Kidney (tissue), 14 donors: ENCODE measurements around the gene CCDC83. TPM values are rescaled to one million over a fixed set of nuclear protein-coding genes. Genes with fewer than 3 reads are reported as not detected.

Experiments used
- DNase-seq, 5 donors: peaks; one replicate each; pipeline ENCODE4 v3.0.0-alpha.2; 2013 to 2020
- FAIRE-seq: peaks from 2 replicates; lab custom pipeline; 2012; peaks lifted over from hg19 to GRCh38; lab: Jason Lieb, UNC
- H3K27ac ChIP-seq, 2 donors: one replicate each; pipeline ENCODE4 v1.7.0; 2013; ENCODE audit warnings: low read depth in 2 of 2, low read length in 2 of 2, inconsistent platforms in 1 of 2
- H3K27me3 ChIP-seq: one replicate; pipeline ENCODE4 v1.7.1; 2013; ENCODE audit warnings: low read length, inconsistent platforms; ENCODE audit not compliant: control insufficient read depth, insufficient read depth
- H3K36me3 ChIP-seq, 3 donors: one replicate each; pipeline versions ENCODE4 v1.7.0 to v1.7.1; 2013; ENCODE audit warnings: low read length in 3 of 3, control low read depth in 1 of 3, inconsistent platforms in 1 of 3; ENCODE audit not compliant: insufficient read depth in 3 of 3, control insufficient read depth in 2 of 3
- H3K4me1 ChIP-seq, 3 donors: one replicate each; pipeline versions ENCODE4 v1.7.0 to v1.7.1; 2013; ENCODE audit warnings: low read length in 3 of 3, inconsistent platforms in 1 of 3, low read depth in 1 of 3; ENCODE audit not compliant: control insufficient read depth in 2 of 3, insufficient read depth in 2 of 3
- H3K4me3 ChIP-seq, 3 donors: one replicate each; pipeline versions ENCODE4 v1.7.0 to v1.8.1; 2013; ENCODE audit warnings: low read length in 3 of 3, control low read depth in 1 of 3, inconsistent platforms in 1 of 3
- H3K9ac ChIP-seq, 3 donors: one replicate each; pipeline versions ENCODE4 v1.7.0 to v1.7.1; 2013; ENCODE audit warnings: low read length in 3 of 3, control low read depth in 1 of 3, inconsistent platforms in 1 of 3
- H3K9me3 ChIP-seq, 3 donors: one replicate each; pipeline versions ENCODE4 v1.7.0 to v1.7.1; 2013; ENCODE audit warnings: low read length in 3 of 3, control low read depth in 1 of 3, inconsistent platforms in 1 of 3; ENCODE audit not compliant: control insufficient read depth in 2 of 3, insufficient read depth in 1 of 3
- intact Hi-C: fragments of 100-400 bp; cut with DNase I; formaldehyde crosslinking; loops from one replicate; pipeline ENCODE4 v1.11.1; 2022
- polyA plus RNA-seq: library from polyadenylated mRNA; stranded (reverse); fragments of 350-450 nt; fragmentation: Illumina TruSeq; extraction: RNeasy Lipid Tissue Mini Kit (QIAGEN cat#74804); gene quantifications from one replicate; pipeline ENCODE4 v1.2.3, GENCODE V29; 2014; ENCODE audit warnings: low read depth, low replicate concordance; ENCODE audit not compliant: insufficient read depth
- total RNA-seq: library from RNA; stranded (reverse); fragmentation: NEBNext Ultra II Directional; extraction: Animal tissue kit (Norgen Biotek cat#: 25700); gene quantifications from one replicate; pipeline ENCODE4 v1.2.1, GENCODE V29; 2021
- TF ChIP-seq, protein P1 (sequence below): IDR thresholded peaks from 3 replicates; pipeline ENCODE4 v1.5.1; 2012; ENCODE audit warnings: mild to moderate bottlenecking, moderate library complexity, borderline replicate concordance; ENCODE audit not compliant: insufficient read depth; ENCODE audit errors: extremely low read depth
- donor health status: control.
- donor health status: control.
- donor health status: control.
- donor health status: control.
- donor health status: control.
- donor health status: DM: yes; HTN: yes; CAD: no.
- donor health status: Normal renal cell carcinoma (clear cell type).

The CCDC83 gene
- total and polyA plus RNA-seq, 2 donors from 2014 or later = not detected

DNA sequence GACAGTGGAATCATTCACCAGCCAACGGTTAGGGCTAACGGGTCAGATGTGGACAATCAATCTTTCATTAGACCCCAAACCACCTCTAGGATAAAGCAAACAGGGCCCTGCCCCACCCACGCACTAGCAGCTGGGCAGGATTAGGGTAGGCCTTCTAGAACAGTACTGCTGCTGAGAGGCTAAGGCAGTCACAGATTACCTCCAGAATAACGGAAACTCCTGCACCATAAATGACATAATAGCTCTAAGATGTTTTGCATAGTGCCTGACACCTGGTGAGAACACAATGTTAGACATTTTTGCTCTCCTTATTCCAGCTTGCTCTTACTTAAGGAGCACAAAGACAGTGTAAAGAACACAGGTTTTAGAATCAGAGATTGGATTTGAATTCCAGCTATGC, 46.0 kb upstream of the CCDC83 start:
- DNase-seq (peak in 2 of 5 donors; percentile 17 to 24), FAIRE-seq (no peak)
- H3K9me3 ChIP-seq = no peaks in the 10 kb centered on the region
- H3K36me3 ChIP-seq = no peaks in the 10 kb centered on the region
- peak overlapping the region in 1 of 3 donors; percentile 78 for H3K9ac ChIP-seq
- TF ChIP-seq, protein P1, sequence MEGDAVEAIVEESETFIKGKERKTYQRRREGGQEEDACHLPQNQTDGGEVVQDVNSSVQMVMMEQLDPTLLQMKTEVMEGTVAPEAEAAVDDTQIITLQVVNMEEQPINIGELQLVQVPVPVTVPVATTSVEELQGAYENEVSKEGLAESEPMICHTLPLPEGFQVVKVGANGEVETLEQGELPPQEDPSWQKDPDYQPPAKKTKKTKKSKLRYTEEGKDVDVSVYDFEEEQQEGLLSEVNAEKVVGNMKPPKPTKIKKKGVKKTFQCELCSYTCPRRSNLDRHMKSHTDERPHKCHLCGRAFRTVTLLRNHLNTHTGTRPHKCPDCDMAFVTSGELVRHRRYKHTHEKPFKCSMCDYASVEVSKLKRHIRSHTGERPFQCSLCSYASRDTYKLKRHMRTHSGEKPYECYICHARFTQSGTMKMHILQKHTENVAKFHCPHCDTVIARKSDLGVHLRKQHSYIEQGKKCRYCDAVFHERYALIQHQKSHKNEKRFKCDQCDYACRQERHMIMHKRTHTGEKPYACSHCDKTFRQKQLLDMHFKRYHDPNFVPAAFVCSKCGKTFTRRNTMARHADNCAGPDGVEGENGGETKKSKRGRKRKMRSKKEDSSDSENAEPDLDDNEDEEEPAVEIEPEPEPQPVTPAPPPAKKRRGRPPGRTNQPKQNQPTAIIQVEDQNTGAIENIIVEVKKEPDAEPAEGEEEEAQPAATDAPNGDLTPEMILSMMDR = no peak
- peak overlapping the region in 2 of 3 donors; percentile 89 to 90 for H3K4me3 ChIP-seq
- peaks cover 0 to 10% (median 0%) of the 10 kb centered on the region in 3 donors for H3K4me1 ChIP-seq
- no peak overlapping the region for H3K27ac ChIP-seq
- intact Hi-C loops = no loop called here
- H3K27me3 ChIP-seq = no peaks in the 10 kb centered on the region

DNA sequence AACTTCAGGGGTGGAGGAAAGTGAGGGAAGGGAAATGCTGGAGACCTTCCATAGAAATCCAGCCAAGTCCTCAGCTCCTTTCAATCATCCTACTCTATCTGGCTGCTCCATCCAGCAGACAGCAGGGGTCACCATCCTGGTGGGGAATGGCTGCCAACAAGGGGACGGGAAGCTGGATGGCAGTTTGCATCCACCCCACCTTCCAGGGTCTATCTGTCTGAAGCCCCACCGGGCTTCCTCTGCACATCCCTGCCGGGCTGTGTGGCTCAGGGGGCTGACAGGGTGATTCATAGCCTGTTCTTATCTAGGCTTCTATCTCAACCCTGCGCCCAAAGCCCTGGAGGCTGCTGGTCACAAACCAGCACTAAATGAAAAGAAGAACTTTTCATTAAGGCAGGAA, 45.3 kb upstream of the CCDC83 start:
- H3K9me3 ChIP-seq = no peaks in the 10 kb centered on the region
- TF ChIP-seq, protein P1 = peak; percentile 31
- peaks cover 0 to 10% (median 0%) of the 10 kb centered on the region in 3 donors for H3K4me1 ChIP-seq
- peak overlapping the region in 2 of 3 donors; percentile 71 to 78 for H3K9ac ChIP-seq
- DNase-seq (peak; percentile 39 to 75 (median 53)), FAIRE-seq (no peak)
- peak overlapping the region in 1 of 2 donors; percentile 3 for H3K27ac ChIP-seq
- H3K4me3 ChIP-seq = peak overlapping the region; percentile 78 to 90 (median 89)
- no peaks in the 10 kb centered on the region for H3K36me3 ChIP-seq
- intact Hi-C loops = no loop called here
- no peaks in the 10 kb centered on the region for H3K27me3 ChIP-seq

DNA sequence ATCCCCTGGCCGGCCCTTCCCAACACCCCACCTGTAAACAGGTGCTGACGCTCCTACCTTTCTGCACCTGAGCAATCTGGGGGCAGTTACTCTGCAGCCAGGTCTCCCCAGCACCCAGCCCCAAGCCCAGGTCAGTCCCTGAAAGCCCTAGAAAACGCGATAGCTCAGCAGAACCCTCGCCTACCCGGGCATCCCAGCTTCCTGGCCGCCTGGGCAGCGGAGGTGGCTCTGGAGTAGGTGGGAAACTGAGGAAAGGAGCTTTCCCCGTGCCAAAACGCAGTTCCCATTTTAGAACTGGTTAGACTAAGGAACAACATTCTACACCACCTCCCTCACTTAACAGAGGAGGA, 44.7 kb upstream of the CCDC83 start:
- Histone ChIP-seq H3K27me3 (no peaks in the 10 kb centered on the region), H3K9ac (peak overlapping the region; percentile 57 to 78 (median 71)), H3K4me3 (peak overlapping the region; percentile 78 to 90 (median 89)), H3K9me3 (no peaks in the 10 kb centered on the region), H3K27ac (peak overlapping the region in 1 of 2 donors; percentile 3), H3K36me3 (no peaks in the 10 kb centered on the region), H3K4me1 (peaks cover 0 to 10% (median 0%) of the 10 kb centered on the region in 3 donors)
- TF ChIP-seq, protein P1 = no peak
- intact Hi-C loops = no loop called here
- no peak for FAIRE-seq
- DNase-seq = peak in 2 of 5 donors; percentile 10 to 55
